ENCODE data around the gene MIPEP. TPM values are rescaled to one million over a fixed set of nuclear protein-coding genes. Genes with fewer than 3 reads are reported as not detected.

Gene MIPEP
- total RNA-seq, 1 donor from 2014 or later: 13.0 TPM

DNA sequence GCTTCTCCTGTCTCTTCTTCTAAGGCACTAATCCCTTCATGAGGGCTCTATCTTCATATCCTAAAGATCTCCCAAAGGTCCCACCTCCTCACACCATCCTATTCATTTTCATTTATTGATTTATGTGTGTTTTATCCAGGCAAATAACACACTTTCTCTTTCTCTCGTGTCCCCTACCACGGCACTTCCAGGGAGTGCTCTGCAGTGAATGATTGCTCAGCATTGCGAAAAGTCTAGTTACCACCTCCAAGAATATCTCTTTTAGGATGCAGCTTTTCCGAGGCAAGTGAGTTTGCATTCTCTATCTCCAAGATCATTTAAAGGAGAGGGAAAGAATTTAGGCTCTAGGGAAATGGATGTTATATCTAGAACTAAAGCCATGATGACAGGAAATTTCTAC lies 101.7 kb downstream of the MIPEP start:
- Histone ChIP-seq H3K4me2 (ENCODE audit: low read length) (no peak overlapping the region), H4K20me1 (ENCODE audit: insufficient read depth, low read length) (no peaks in the 10 kb centered on the region), H3K79me2 (ENCODE audit: insufficient read depth, low read length) (no peaks in the 10 kb centered on the region), H3K9ac (ENCODE audit: low read length) (no peak overlapping the region), H3K27me3 (ENCODE audit: insufficient read depth, low read length) (no peaks in the 10 kb centered on the region), H3K27ac (ENCODE audit: low read depth, low read length) (no peak overlapping the region), H3K36me3 (ENCODE audit: insufficient read depth, low read length) (no peaks in the 10 kb centered on the region), H3K4me1 (ENCODE audit: insufficient read depth, low read length) (peaks cover 19% of the 10 kb centered on the region), H3K4me3 (ENCODE audit: insufficient read depth, low read depth, low read length) (no peak overlapping the region), H3K9me3 (ENCODE audit: insufficient read depth, low read depth, low read length) (no peaks in the 10 kb centered on the region), H2AFZ (ENCODE audit: low read depth, low read length) (no peak overlapping the region)
- no peak for TF ChIP-seq EZH2 (IDR thresholded peaks at IDR 0.05; ENCODE audit: insufficient read depth, low read length)
- TF ChIP-seq, protein P1, sequence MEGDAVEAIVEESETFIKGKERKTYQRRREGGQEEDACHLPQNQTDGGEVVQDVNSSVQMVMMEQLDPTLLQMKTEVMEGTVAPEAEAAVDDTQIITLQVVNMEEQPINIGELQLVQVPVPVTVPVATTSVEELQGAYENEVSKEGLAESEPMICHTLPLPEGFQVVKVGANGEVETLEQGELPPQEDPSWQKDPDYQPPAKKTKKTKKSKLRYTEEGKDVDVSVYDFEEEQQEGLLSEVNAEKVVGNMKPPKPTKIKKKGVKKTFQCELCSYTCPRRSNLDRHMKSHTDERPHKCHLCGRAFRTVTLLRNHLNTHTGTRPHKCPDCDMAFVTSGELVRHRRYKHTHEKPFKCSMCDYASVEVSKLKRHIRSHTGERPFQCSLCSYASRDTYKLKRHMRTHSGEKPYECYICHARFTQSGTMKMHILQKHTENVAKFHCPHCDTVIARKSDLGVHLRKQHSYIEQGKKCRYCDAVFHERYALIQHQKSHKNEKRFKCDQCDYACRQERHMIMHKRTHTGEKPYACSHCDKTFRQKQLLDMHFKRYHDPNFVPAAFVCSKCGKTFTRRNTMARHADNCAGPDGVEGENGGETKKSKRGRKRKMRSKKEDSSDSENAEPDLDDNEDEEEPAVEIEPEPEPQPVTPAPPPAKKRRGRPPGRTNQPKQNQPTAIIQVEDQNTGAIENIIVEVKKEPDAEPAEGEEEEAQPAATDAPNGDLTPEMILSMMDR (IDR thresholded peaks at IDR 0.05; ENCODE audit: insufficient read depth, low read depth, low read length): no peak
- DNase-seq (ENCODE audit: low read depth) (no peak), FAIRE-seq (no peak)
- Mint-ChIP-seq H3K27ac (ENCODE audit: unreplicated experiment) (no peak overlapping the region), H3K4me3 (ENCODE audit: unreplicated experiment) (no peak overlapping the region), H3K36me3 (ENCODE audit: low read depth, unreplicated experiment) (peaks cover 2% of the 10 kb centered on the region), H3K9me3 (ENCODE audit: unreplicated experiment) (no peaks in the 10 kb centered on the region), H3K4me1 (ENCODE audit: low read depth, unreplicated experiment) (no peaks in the 10 kb centered on the region), H3K27me3 (ENCODE audit: low read depth, unreplicated experiment) (no peaks in the 10 kb centered on the region)

DNA sequence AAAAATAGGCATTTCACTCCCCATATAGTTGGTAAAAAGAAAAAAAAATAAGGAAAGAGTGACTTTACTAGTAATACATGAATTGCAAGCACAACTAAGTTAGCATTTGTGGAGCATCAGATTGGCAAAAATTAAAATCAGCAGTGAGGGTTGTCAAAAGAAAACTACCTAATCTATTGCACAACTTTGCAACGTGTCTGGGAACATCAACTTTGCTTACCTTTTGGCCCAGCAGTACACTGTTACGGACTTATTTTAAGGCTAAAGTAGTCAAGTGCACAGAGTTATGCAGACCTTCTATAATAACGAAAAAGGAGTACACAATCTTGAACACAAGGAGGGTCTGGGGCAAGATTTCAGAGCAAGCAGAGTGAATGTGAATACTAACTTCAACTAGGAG lies 102.6 kb downstream of the MIPEP start:
- H3K9me3 ChIP-seq (ENCODE audit: insufficient read depth, low read depth, low read length): no peaks in the 10 kb centered on the region

DNA sequence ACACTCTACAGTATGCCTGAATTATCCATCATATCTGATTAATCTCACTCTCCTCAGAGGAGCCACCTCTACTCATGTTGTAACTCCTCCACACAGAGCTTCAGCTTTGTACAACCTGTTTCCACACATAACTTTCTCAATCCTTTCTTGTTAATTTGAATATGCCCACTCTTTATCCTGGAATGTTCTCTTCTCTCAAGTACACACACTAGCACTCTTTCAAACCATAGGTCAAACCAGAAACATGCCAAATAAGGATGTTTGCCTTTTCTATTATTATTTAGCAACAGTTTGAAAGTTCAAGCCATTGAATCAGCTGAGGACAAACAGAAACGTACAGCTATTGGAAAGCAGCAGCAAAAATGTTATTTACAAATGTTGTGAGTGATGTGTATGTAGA lies 110.3 kb downstream of the MIPEP start:
- Histone ChIP-seq H3K4me2 (ENCODE audit: low read length) (no peak overlapping the region), H3K4me1 (ENCODE audit: insufficient read depth, low read length) (no peaks in the 10 kb centered on the region), H3K27me3 (ENCODE audit: insufficient read depth, low read length) (no peaks in the 10 kb centered on the region), H4K20me1 (ENCODE audit: insufficient read depth, low read length) (no peaks in the 10 kb centered on the region), H2AFZ (ENCODE audit: low read depth, low read length) (no peak overlapping the region), H3K27ac (ENCODE audit: low read depth, low read length) (no peak overlapping the region), H3K4me3 (ENCODE audit: insufficient read depth, low read depth, low read length) (no peak overlapping the region), H3K36me3 (ENCODE audit: insufficient read depth, low read length) (no peaks in the 10 kb centered on the region), H3K79me2 (ENCODE audit: insufficient read depth, low read length) (no peaks in the 10 kb centered on the region), H3K9me3 (ENCODE audit: insufficient read depth, low read depth, low read length) (no peaks in the 10 kb centered on the region), H3K9ac (ENCODE audit: low read length) (no peak overlapping the region)
- peaks cover 3% of the 10 kb centered on the region for H3K4me1 Mint-ChIP-seq (ENCODE audit: low read depth, unreplicated experiment)
- no peak overlapping the region for H3K4me3 Mint-ChIP-seq (ENCODE audit: unreplicated experiment)
- DNase-seq (ENCODE audit: low read depth): peak; percentile 67
- H3K27me3 Mint-ChIP-seq (ENCODE audit: low read depth, unreplicated experiment): no peaks in the 10 kb centered on the region
- TF ChIP-seq, protein P1 (IDR thresholded peaks at IDR 0.05; ENCODE audit: insufficient read depth, low read depth, low read length): no peak
- TF ChIP-seq EZH2 (IDR thresholded peaks at IDR 0.05; ENCODE audit: insufficient read depth, low read length): no peak
- no peak overlapping the region for H3K27ac Mint-ChIP-seq (ENCODE audit: unreplicated experiment)
- H3K36me3 Mint-ChIP-seq (ENCODE audit: low read depth, unreplicated experiment): peaks cover 13% of the 10 kb centered on the region
- peaks cover 12% of the 10 kb centered on the region for H3K9me3 Mint-ChIP-seq (ENCODE audit: unreplicated experiment)
- FAIRE-seq: no peak

More for the DNA sequence above, 102.6 kb downstream of the MIPEP start:
- Histone ChIP-seq H3K4me1 (ENCODE audit: insufficient read depth, low read length) (peaks cover 19% of the 10 kb centered on the region), H3K79me2 (ENCODE audit: insufficient read depth, low read length) (no peaks in the 10 kb centered on the region), H3K4me2 (ENCODE audit: low read length) (no peak overlapping the region), H3K36me3 (ENCODE audit: insufficient read depth, low read length) (no peaks in the 10 kb centered on the region), H4K20me1 (ENCODE audit: insufficient read depth, low read length) (no peaks in the 10 kb centered on the region), H3K9ac (ENCODE audit: low read length) (no peak overlapping the region), H3K4me3 (ENCODE audit: insufficient read depth, low read depth, low read length) (no peak overlapping the region), H2AFZ (ENCODE audit: low read depth, low read length) (no peak overlapping the region), H3K27me3 (ENCODE audit: insufficient read depth, low read length) (no peaks in the 10 kb centered on the region), H3K27ac (ENCODE audit: low read depth, low read length) (no peak overlapping the region)
- Mint-ChIP-seq H3K27me3 (ENCODE audit: low read depth, unreplicated experiment) (no peaks in the 10 kb centered on the region), H3K4me1 (ENCODE audit: low read depth, unreplicated experiment) (no peaks in the 10 kb centered on the region), H3K9me3 (ENCODE audit: unreplicated experiment) (no peaks in the 10 kb centered on the region), H3K36me3 (ENCODE audit: low read depth, unreplicated experiment) (peaks cover 2% of the 10 kb centered on the region), H3K4me3 (ENCODE audit: unreplicated experiment) (no peak overlapping the region), H3K27ac (ENCODE audit: unreplicated experiment) (no peak overlapping the region)
- FAIRE-seq (no peak), DNase-seq (ENCODE audit: low read depth) (no peak)
- TF ChIP-seq, protein P1 (IDR thresholded peaks at IDR 0.05; ENCODE audit: insufficient read depth, low read depth, low read length): no peak
- no peak for TF ChIP-seq EZH2 (IDR thresholded peaks at IDR 0.05; ENCODE audit: insufficient read depth, low read length)
